HG03432 (cell line): Measurements from ENCODE around the gene DAAM1.
A peak's percentile ranks its signal among the peaks of the same experiment; 100 is the strongest.

ENCODE experiments used
- ATAC-seq: cut with Tn5 transposase; IDR thresholded peaks from one replicate; pipeline ENCODE4 v1.9.1; 2021; ENCODE audit warnings: mild to moderate bottlenecking, moderate library complexity; ENCODE audit not compliant: unreplicated experiment

DAAM1 gene

DNA sequence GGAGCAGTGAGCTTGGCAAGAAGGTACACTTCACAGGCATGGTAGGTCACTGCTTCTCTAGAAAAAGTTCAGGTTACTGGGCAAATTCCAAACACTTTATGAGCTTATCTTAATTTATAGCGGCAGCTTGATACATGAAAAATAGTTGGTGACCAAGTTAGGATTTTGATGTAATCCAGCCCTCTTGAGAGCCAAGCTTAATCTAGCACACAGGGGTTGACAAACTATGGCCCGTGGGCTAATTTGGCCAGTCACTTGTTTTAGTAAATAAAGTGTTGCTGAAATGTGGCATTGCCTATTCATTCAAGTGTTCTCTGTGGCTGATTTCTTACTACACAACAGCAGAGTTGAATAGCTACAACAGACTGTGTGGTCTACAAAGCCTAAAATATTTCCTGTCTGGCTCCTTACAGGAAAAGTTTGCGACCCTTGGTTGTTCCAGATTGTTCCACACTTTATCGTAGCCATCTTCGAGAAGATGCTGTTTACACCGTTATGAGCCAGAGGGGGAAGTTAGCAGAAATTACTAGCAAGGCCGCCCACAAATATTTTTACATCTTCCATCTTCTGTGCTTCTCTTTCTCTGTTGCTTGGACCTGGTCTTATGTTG lies 120.9 kb downstream of the DAAM1 start:
- ATAC-seq = no peak

DNA sequence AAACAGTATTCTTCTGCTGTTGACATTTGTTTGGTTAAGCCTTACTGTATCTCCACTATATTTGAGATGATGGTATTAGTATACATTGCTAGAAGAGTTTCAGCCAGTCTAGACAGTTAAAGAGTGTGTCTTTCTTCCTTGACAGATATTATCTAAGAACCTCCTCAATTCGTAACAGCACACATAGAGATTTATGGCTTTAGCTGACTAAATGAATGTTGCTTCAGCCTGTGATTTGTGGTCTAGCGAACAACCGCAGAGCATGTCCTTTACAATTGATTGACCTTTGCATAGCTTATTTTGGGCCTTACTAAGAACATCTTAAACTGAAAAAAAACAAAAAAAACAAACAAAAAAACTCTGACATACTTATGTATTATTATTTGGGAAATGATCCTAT lies 122.2 kb downstream of the DAAM1 start:
- no peak for ATAC-seq

DNA sequence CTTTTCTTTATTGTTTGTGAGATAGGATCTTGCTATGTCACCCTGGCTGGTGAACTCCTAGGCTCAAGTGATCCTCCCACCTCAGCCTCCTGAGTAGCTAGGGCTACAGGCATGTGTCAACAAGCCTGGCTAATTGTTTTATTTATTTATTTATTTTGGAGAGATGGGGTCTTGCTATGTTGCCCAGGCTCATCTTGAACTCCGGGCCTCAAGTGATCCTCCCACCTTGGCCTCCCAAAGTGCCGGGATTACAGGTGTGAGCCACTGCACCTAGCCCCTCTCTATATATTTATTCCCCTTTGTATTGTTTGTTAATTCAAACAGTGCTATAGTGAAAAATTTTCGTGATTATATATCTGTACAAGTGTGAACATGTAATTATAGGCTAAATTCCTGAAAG lies 123.3 kb downstream of the DAAM1 start:
- ATAC-seq = no peak

DNA sequence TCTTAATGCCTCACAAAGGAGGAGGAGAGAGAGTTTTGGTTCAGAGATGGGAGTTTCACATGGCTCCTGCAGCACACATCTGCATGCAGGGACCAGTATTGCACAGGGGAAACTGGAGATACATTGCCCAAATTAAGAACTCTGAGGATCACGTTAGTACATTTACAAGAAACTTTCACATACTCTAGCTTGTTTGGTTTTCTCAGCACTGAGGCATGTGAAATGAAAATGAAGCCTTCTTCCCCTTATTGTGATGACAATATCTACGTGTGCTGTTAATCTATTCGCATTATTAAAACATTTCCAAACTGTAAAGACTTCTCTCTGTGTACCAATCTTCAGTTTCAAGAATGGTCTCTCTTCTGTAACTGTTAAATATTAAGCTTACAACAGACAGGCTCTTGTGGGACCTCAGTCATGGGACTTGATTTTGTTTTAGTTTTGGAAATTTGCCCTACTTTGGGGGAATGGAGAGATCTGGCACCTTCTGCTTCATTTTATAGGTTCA lies 124.7 kb downstream of the DAAM1 start:
- peak; percentile 73 for ATAC-seq

DNA sequence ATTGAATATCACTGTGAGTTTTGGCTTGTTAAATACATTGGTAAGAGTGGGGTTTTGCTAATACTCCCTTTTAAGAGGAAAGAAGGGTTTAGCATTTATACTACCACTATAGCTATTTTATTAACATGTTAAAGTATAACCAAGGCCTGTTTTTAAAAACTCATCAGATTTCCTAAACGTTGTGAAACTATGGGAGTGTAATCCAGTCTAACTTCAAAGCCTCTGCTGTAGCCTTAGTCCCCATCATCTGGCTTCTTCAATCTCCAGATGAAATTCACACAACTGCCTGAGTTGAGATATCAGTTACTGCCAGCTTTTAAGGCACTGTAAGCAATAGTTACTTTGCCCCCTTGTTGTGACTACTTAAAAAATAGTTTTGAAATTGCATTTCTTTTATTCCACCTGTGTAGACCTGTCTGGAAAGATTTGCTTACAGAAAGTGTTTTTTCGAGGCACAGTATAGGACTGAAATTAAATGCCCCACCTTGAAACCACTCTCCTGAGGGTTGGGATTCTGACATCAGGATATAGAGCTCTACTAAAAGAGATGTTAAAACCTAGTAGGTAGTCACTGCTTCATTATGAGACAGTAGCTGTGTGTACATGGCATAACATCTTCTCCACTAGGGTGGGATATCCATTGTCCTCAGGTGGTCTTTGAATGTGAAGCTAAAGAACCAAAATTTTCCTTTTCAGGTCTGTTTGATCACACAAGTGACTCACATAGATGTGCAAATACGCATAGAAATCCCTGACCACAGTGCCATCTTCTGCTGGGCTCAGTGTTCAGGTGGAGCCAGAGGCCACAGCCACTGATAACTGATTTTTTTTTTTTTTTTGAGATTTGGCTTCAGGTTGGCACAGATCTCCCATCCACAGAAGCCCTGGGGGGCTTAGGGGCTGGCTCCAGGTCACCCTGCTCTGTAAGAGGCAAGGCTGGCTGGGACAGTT lies 125.5 kb downstream of the DAAM1 start:
- no peak for ATAC-seq

DNA sequence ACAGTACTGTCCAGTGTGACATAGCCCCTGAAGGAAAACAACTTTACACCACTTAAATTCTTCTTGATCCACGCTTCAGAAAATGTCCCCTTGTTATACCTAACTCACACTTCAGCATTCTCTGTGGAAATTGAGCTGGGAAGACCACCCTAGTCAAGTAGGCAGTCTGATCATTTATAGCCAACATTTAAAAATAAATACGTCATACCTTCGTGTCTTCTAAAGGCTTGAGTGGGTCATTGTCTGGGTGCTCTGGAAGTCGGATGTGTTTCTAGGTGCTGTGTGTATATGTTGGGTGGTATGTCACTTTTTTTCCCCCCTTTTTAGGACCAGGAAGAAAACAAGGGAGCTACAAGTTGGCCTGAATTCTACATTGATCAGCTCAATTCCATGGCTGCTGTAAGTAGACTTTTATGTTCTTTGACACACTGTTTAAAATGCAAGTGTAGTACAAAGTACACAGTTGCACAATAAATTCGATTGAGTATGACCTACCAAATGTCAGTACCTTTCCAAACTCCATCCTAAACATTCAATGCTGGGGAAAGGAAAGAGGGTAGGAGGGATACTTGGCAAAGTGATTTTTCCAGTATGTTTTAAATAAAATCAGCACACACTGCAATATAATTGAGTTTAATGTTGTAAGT lies 126.6 kb downstream of the DAAM1 start:
- no peak for ATAC-seq

DNA sequence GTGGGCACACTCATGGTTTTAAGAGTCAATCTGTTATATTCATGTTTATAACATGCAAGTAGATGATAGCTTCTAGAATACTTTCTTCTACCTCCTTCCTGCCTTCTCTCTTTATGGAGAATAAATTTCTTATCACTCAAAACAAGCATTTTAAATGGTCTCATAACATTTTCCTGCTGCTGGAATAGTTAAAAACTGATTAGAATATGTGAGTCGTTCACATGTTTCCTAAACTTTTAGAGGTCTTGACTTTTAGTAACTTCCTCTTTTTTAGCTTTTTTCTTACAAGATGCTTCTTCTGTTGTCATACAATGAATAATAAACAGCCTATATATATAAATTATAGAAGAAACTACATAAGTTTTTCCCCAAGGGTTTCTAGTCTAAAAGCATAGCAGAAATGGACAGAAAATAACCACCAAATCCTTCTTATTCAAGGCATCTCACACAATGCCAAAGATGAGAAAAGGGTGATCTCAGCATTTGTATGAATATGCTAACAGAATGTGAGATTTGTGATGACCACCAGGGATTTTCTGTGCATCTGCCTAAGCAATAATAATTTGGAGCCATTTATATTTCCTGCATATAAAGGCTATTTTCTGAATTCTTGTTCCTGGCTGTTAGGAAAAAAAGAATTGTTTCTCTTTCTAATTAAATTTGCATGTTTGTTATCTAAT lies 127.8 kb downstream of the DAAM1 start:
- ATAC-seq = no peak

DNA sequence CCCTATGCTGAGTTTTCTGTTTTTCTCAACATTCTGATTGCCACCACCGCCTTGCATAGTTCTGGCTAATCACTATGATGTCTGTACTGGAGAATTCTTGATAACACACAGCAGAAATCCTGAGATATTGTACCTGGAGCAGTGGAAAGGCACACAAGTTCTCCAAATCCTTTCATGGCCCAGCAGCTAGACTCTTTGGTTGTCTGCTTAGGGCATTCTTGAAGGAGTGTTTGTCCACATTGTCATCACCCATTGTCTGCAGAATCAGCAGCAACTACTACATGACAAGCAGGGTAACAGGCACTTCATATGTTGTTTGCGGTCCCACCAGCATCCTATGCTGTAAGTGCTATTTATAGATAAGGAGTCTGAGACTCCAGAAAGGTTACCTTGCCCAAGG lies 128.9 kb downstream of the DAAM1 start:
- ATAC-seq = no peak

DNA sequence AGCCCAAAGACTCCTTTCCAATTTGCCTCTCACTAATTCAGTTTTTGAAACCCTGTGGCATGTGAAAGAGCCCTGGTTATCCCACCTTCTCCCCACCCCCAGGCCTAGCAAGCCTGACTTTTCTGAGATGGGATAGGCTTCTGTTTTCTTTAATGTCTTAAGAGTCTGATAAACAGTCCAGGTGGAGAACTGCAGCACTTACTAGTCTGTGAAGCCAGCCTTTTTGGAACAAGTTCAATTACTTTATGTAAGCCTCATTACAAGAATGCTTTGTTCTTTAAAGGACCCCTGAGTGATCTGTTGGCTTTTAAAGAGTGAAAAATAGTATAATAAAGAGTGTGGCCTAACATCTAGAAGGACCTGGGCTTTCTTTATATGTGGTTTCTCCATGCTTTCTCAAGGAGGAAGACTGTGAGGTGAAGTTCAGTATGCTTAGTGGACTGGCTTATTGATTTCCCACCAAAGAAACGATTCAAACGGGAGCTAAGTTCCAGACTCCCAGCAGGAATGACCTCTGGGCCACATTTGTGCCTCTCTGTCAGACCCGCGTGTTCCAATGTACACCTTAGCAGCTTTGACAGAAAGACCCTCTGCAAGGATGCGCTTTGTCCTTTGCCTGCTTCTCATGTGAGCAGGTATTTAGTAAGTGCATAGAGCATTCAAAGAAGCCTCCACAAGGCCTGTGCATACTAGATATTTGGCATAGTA lies 129.5 kb downstream of the DAAM1 start:
- no peak for ATAC-seq

DNA sequence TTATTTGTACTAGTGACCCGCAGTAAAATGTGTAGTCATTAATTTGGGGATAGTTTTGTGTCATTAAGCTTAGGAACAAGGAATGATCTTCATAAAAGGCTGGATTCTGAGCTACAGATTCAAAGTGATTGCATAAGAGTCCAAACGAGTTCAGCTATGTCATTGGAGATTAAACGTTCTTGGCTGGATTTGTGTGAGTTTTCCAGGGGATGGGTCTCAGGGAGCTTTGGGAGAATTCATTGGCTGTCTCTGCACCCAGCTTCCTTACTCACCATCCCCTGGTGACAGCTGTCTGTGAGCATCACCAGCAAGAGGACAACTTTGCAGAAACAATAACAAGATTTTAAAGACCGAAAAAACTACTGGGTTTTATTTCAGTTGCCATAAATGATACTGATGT lies 130.4 kb downstream of the DAAM1 start:
- ATAC-seq = no peak

DNA sequence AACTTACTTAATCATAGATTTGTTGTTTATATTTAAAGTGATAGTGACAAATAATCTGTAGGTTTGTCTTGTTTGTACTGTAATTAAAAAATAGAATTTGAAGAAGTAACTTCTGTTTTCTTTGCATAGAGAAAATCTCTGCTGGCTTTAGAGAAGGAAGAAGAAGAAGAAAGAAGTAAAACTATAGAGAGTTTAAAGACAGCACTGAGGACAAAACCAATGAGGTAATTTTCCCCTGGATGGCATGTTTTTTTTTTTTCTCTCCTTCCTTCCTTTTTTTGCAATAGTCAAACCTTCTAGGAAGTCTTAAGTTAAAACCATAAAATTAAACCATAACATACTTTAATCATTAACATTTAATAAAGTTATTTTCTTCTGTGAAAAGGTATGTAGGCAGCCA lies 131.9 kb downstream of the DAAM1 start:
- ATAC-seq = no peak

DNA sequence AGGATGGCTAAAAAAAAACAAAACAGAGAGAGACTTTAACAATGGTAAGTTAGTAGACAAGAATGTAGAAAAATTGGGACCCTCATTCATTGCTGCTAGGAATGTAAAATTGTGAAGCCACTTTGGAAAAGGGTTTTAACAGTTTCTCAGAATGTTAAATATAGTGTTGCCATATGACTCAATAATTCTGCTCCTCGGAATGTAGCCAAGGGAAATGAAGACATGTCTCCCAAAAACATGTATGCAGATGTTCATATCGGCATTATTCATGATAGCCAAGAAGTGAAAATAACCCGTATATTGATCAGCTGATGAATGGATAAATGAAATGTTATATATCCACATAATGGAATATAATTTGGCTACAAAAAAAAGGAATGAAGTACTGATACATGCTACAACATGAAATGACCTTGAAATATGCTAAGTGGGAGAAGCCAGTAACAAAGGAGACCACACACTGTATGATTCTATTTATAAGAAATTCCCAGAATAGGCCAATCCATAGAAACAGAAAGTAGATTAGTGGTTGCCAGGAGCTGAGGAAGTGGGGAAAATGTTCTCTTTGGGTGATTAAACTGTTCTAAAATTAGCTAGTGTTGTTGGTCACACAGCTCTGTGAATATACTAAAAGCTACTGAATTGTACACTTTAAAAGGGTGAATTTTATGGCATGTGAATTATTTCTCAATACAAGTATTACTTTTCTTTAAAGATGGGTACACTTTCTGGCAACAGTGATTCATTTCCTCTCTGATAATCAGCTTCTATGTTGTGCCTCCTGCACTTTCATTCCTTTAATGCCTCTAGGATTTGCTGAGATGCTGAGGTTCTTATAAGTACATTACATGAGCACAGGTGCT lies 132.5 kb downstream of the DAAM1 start:
- no peak for ATAC-seq

DNA sequence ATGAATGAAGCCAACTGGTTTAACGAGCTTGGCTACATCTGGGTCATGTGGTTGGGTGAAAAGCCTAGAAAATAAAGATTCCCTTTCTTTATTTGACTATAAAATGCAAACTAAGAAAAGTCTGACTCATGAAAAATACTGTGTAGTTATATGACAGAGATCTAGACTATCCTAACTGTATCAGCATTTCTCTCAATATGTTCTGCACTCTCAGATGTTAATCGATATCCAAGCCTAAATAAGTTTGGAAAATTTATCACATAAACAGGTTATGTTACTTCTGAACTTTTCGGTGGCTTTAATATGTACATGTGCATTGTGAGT lies 133.1 kb downstream of the DAAM1 start:
- no peak for ATAC-seq

DNA sequence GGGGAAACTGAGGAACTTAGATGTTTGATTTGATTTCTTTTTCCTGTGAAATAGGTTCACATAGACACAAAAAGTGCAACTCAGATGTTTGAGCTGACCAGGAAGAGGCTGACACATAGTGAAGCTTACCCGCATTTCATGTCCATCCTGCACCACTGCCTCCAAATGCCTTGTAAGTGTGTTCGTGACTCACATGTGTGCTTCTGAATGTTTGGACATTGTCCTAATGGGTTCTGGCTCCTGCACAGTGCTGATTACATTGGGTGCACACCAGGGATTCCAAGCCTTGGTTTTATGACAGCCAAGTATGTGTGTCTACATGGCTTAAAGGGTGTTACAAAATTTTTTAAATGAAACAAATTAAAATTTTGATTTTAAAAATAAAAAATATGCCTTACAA lies 137.4 kb downstream of the DAAM1 start:
- no peak for ATAC-seq

DNA sequence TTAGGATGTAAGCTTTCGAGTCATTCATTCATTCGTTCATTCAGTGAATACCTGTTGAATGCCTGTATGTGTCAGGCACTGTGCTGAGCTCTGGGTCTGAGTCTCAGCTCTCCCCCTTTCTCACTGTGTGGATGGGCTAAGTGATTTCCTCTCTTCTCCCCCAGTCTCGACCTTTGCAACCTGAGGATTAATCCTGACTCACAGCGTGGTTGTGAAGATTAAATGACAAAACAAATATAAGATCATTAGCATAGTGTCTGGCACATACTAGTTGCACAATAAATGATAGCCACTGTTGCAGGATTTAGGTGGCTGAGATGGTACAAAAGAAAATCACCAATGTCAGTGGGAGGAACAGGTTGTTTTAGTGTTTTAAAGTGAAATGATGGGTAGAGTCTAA lies 140.0 kb downstream of the DAAM1 start:
- no peak for ATAC-seq

DNA sequence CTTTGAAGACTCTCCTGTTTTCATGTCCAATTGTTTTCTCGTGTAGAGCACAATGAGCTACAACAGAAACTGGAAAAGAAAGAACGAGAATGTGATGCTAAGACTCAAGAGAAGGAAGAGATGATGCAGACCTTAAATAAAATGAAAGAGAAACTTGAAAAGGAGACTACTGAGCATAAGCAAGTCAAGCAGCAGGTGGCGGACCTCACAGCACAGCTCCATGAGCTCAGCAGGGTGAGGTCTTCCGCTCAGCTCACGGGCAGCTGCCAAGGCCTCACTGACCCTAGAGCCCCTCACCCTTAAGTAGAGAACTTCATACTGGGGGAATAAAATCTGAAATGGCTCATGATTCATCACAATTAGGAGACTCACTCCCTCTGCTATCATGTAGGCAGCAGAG lies 142.0 kb downstream of the DAAM1 start:
- peak; percentile 96 for ATAC-seq

DNA sequence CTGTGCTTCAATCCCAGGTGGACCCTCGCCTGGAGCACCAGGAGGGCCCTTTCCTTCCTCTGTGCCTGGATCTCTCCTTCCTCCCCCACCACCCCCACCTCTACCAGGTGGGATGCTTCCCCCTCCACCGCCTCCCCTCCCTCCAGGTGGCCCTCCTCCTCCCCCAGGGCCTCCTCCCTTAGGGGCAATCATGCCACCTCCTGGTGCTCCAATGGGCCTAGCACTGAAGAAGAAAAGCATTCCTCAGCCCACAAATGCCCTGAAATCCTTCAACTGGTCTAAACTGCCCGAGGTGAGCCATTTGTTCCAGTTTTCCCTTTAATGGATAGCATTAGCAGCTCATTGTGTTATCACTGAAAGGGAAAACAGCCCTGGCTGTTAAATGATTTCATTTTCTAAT lies 142.8 kb downstream of the DAAM1 start:
- ATAC-seq = no peak

DNA sequence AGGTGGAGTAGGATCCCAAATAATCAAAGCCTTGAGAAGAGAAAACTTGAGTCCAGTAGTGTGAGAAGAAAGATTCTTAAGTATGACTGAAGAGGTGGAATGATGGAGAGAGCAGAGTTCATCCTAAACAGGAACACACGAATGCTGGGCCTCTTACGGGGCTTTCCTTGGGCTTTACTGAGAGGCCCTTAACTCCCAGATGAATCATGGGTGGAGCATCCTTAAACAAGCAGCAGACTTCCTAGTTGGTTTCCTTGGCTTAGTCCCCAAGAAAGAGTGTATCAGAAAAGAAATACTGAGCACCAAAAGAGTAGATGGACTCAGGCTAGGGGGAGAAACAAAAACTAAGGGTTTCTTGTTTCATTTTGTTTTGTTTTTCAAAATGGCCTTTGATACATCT lies 144.3 kb downstream of the DAAM1 start:
- ATAC-seq = no peak

DNA sequence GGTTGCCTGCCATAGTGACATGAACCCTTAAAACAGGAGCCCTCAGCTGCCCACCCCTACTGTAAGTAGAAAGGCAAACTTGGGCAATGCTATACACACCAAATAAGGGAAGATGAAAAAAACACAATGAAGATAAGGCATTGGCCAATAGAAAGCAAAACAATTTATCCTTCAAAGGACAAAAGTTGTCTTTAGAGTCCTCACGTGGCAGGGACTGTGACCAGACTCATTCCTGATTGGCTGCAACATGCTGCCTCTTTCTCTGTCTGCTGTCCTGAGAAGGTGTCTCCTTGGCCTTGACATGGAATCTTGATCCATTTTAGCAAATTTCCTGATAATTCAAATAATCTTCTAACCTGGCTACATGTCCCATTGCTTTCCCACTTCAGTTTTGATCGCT lies 144.8 kb downstream of the DAAM1 start:
- ATAC-seq = no peak

DNA sequence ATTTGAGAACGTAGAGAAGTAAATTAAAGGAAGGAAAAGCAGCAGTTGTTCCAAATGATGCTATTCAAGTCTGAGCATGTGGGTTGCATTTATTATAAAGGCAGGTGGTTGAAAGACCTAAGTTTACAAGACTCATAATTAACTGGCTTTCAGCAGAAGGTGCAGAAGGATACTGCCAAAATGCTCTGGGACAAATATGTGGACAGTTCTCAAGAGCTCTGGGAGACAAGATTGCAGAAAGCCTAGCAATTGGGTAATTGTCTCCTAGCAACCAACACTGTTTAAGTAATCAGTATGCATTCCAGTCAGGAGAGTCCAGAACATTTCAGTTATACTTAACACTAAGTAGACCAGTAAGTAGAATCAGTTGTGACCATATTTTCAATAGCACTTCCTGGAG lies 145.2 kb downstream of the DAAM1 start:
- ATAC-seq = no peak
